T-cell (primary cell): ENCODE measurements around the gene TM2D1. TPM values are rescaled to one million over a fixed set of nuclear protein-coding genes. Genes with fewer than 3 reads are reported as not detected.
A peak's percentile ranks its signal among the peaks of the same experiment; 100 is the strongest.

Experiments used
- ATAC-seq, 4 experiments: fragments of 200-7000 bp in 3 of 4; fragments of 150-1000 bp in 1 of 4; cut with Tn5 transposase; replicated peaks in 1 of 4; 1 replicate in 3 of 4; 2 replicates in 1 of 4; pipeline ENCODE4 v1.10.0; 2021; ENCODE audit warnings: moderate library complexity in 3 of 4, mild to moderate bottlenecking in 2 of 4, moderate number of reproducible peaks in 1 of 4
- CTCF ChIA-PET, 2 donors: fragments of 300-600 bp; sonication (Branson Sonifier 250); formaldehyde crosslinking; loops; one replicate each; lab custom pipeline; 2022; ENCODE audit warnings: antibody characterized with exemption in 2 of 2; lab: Charles Lee
- POLR2A ChIA-PET, 2 donors: fragments of 300-600 bp; sonication (Branson Sonifier 250); formaldehyde crosslinking; loops; one replicate each; lab custom pipeline; 2022; ENCODE audit warnings: antibody characterized with exemption in 2 of 2; lab: Charles Lee
- DNase-seq, 35 experiments: peaks; one replicate each; pipeline versions ENCODE4 v3.0.0 to v3.0.0-alpha.2; 2013 to 2023
- H3K27ac ChIP-seq: one replicate; pipeline ENCODE4 v1.5.1; 2013; ENCODE audit warnings: low read length
- H3K27me3 ChIP-seq, 2 experiments: replicated peaks in 1 of 2; 1 replicate in 1 of 2; 2 replicates in 1 of 2; pipeline versions ENCODE4 v1.6.1 to v1.7.0; 2013; ENCODE audit warnings: low read length in 1 of 2, mixed read lengths in 1 of 2; ENCODE audit not compliant: control insufficient read depth in 2 of 2, insufficient read depth in 2 of 2; ENCODE audit errors: extremely low read depth in 1 of 2
- H3K36me3 ChIP-seq, 2 donors: 1 replicate in 1 of 2; 2 replicates in 1 of 2; pipeline versions ENCODE4 v1.6.1 to v1.7.0; 2013; ENCODE audit warnings: low read length in 1 of 2; ENCODE audit not compliant: control insufficient read depth in 2 of 2, insufficient read depth in 1 of 2; ENCODE audit errors: extremely low read depth in 1 of 2
- H3K4me1 ChIP-seq, 2 experiments: 1 replicate in 1 of 2; 2 replicates in 1 of 2; pipeline versions ENCODE4 v1.6.1 to v1.7.0; 2013; ENCODE audit warnings: low read length in 2 of 2, mixed read lengths in 1 of 2; ENCODE audit not compliant: insufficient read depth in 2 of 2, control insufficient read depth in 1 of 2; ENCODE audit errors: extremely low read depth in 1 of 2
- H3K4me3 ChIP-seq, 2 donors: 1 replicate in 1 of 2; 2 replicates in 1 of 2; pipeline versions ENCODE4 v1.5.1 to v1.7.0; 2013; ENCODE audit warnings: mild to moderate bottlenecking in 2 of 2, low read length in 1 of 2, moderate library complexity in 1 of 2; ENCODE audit not compliant: control insufficient read depth in 1 of 2; ENCODE audit errors: extremely low read depth in 1 of 2
- H3K9me3 ChIP-seq: 2 replicates; pipeline ENCODE4 v1.7.0; 2013
- H3K27ac Mint-ChIP-seq, 2 donors: one replicate each; pipeline ENCODE4 v1.8.0; 2020 to 2021; ENCODE audit warnings: mild to moderate bottlenecking in 2 of 2, mixed read lengths in 2 of 2
- H3K27me3 Mint-ChIP-seq, 2 donors: one replicate each; pipeline ENCODE4 v1.8.0; 2021 to 2022; ENCODE audit warnings: mixed read lengths in 2 of 2
- H3K36me3 Mint-ChIP-seq: one replicate; pipeline ENCODE4 v1.8.0; 2021; ENCODE audit warnings: mixed read lengths
- H3K4me1 Mint-ChIP-seq, 3 donors: one replicate each; pipeline ENCODE4 v1.8.0; 2020 to 2022; ENCODE audit warnings: mixed read lengths in 3 of 3, mild to moderate bottlenecking in 1 of 3
- H3K4me3 Mint-ChIP-seq, 3 donors: one replicate each; pipeline ENCODE4 v1.8.0; 2020 to 2022; ENCODE audit warnings: mild to moderate bottlenecking in 3 of 3, mixed read lengths in 3 of 3, moderate library complexity in 3 of 3
- H3K9me3 Mint-ChIP-seq, 3 donors: one replicate each; pipeline ENCODE4 v1.8.0; 2020 to 2022; ENCODE audit warnings: mixed read lengths in 3 of 3
- WGBS: methylation state at CpG from one replicate; pipeline ENCODE4 v1.1.5; 2013; ENCODE audit warnings: missing lambda C conversion rate; ENCODE audit not compliant: insufficient coverage; 5-methylcytosine and 5-hydroxymethylcytosine counted together
- total RNA-seq, 35 experiments: library from RNA in 6 of 35; stranded (reverse) in 6 of 35; fragments of 120-200 nt in 1 of 35; gene quantifications; one replicate each; pipeline versions ENCODE4 v1.2.1 to v1.2.4 and lab custom pipeline; 2013 to 2026

Gene TM2D1
- total RNA-seq, 5 donors from 2014 or later (not counting 1 experiment from before 2014, with no cell fraction given): 21.1 to 41.7 (median 38.5) TPM

- CTCF ChIA-PET: interaction anchor here in 1 of 2 donors (0.5 to 0.7 kb wide), 2 partner anchors 631 to 794 kb away, joined by 4 to 5 read pairs; no protein-coding TSS in a partner anchor
- Mint-ChIP-seq H3K36me3 (no peaks in the 10 kb centered on the region), H3K27ac (no peak overlapping the region), H3K9me3 (no peaks in the 10 kb centered on the region), H3K27me3 (peaks cover 0 to 2% of the 10 kb centered on the region in 2 donors), H3K4me1 (peaks cover 7 to 14% (median 10%) of the 10 kb centered on the region in 3 donors), H3K4me3 (no peak overlapping the region)
- POLR2A ChIA-PET: no interaction called here
- ATAC-seq: no peak
- Histone ChIP-seq H3K27ac (no peak overlapping the region), H3K4me3 (no peak overlapping the region), H3K4me1 (peaks cover 2 to 6% of the 10 kb centered on the region in 2 experiments), H3K27me3 (peaks cover 0 to 3% of the 10 kb centered on the region in 2 experiments), H3K9me3 (no peaks in the 10 kb centered on the region), H3K36me3 (no peaks in the 10 kb centered on the region)
- 100% methylated on average over 3 of the region's 5 CpGs for WGBS
- no peak for DNase-seq
Measured at GRCh38 chr1:61642475-61643232, 82.3 kb downstream of the TM2D1 start.

DNA sequence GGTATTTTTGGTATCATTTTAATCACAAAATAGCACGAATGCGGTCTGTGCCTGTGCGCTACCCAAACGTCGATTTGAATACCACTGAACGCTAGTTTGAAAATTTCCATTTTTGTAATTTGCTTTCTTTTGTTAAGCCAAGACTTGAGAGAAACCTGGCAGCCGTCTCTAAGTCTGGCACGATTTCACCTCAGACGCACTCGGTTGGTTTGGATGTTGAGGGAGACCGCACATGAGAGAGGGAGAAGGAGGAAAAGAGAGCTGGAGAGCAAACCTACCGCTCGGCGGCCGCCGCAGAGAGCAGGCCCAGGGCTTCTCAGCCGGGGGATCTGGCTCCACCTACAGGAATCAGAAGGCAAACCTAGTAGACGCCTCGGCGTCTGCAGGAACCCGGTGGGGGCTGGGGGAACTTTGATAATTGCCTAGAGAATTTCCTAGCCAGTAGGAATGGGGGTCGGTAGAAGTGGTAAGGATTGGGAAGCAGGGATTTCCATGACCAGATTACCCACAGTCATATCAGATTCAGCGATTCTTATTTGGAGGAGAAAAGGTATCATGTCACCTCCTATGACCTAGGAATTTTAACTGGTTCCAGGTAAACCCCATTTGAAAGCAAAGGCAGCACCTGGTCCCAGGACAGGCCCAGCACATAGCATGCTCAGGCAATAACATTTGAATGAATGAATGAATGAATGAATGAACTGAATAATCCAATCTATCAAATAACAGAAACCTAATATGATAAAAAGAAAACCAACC lies 83.2 kb downstream of the TM2D1 start:
- no peaks in the 10 kb centered on the region for H3K9me3 ChIP-seq
- DNase-seq: peak; percentile 15 to 67 (median 47)
- Mint-ChIP-seq H3K9me3 (no peaks in the 10 kb centered on the region), H3K36me3 (no peaks in the 10 kb centered on the region), H3K4me3 (peak overlapping the region; percentile 58 to 74 (median 58)), H3K4me1 (peaks cover 7 to 14% (median 10%) of the 10 kb centered on the region in 3 donors), H3K27ac (peak overlapping the region; percentile 14 to 65), H3K27me3 (peaks cover 0 to 2% of the 10 kb centered on the region in 2 donors)
- H3K4me1 ChIP-seq: peaks cover 2 to 6% of the 10 kb centered on the region in 2 experiments
- no peak overlapping the region for H3K27ac ChIP-seq
- no peaks in the 10 kb centered on the region for H3K36me3 ChIP-seq
- H3K27me3 ChIP-seq: peaks cover 0 to 3% of the 10 kb centered on the region in 2 experiments
- ATAC-seq: peak; percentile 94 to 98 (median 96)
- WGBS: 12% methylated on average over 16 of the region's 23 CpGs
- ChIA-PET CTCF (no interaction called here), POLR2A (no interaction called here)
- H3K4me3 ChIP-seq: peak overlapping the region; percentile 18 to 52

- H3K27me3 Mint-ChIP-seq: peaks cover 0 to 2% of the 10 kb centered on the region in 2 donors
- ATAC-seq: peak in 2 of 4 experiments; percentile 8 to 29
- peaks cover 7 to 14% (median 10%) of the 10 kb centered on the region in 3 donors for H3K4me1 Mint-ChIP-seq
- ChIA-PET CTCF (interaction anchor here (0.6 kb wide), 2 partner anchors 116 to 595 kb away, joined by 3 read pairs; no protein-coding TSS in a partner anchor), POLR2A (no interaction called here)
- peak overlapping the region in 1 of 2 donors; percentile 14 for H3K27ac Mint-ChIP-seq
- H3K4me3 Mint-ChIP-seq: peak overlapping the region; percentile 58 to 74 (median 58)
- Histone ChIP-seq H3K4me1 (peaks cover 2 to 6% of the 10 kb centered on the region in 2 experiments), H3K36me3 (no peaks in the 10 kb centered on the region), H3K27ac (no peak overlapping the region), H3K9me3 (no peaks in the 10 kb centered on the region), H3K27me3 (peaks cover 0 to 3% of the 10 kb centered on the region in 2 experiments), H3K4me3 (peak overlapping the region; percentile 18 to 52)
- H3K9me3 Mint-ChIP-seq: no peaks in the 10 kb centered on the region
- DNase-seq: no peak
- WGBS: 67% methylated on average over 16 of the region's 22 CpGs
- no peaks in the 10 kb centered on the region for H3K36me3 Mint-ChIP-seq
Measured at GRCh38 chr1:61640531-61641530, 84.1 kb downstream of the TM2D1 start.

DNA sequence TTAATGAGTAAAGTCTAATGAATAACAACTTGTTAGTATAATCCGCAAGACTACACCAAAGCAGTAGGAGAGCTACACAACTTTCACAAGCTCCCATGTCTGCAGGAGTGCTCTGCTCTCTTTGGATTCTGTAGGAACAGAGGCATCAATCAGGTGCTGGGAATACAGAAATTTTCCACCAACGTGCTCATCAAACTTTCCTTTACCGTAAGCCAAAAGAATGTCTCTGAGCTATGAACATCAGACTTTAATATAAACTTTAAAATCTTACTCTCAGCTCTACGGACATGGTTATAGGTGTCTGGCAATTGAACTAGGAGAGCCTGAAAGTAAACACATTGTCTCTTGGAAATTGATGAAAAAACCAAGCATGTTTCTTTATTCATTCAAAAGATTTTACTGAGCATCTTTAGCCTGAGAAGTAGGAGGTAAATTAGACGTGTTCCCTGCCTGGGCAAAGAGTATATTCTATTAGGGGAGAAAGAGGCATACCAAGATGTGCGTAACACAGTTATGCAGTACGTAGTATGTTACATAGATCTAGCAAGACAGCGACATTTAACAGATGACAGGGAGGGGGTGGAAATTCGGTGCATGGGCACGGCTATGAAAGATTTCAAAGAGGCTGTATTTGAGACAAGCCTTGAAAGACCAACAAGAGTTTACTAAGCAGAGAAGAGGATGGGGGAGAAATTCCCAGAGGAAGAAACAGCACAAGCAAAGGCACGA lies 85.2 kb downstream of the TM2D1 start:
- DNase-seq (no peak), ATAC-seq (no peak)
- Mint-ChIP-seq H3K27ac (no peak overlapping the region), H3K27me3 (peaks cover 1 to 2% of the 10 kb centered on the region in 2 donors), H3K4me1 (peaks cover 7 to 14% (median 10%) of the 10 kb centered on the region in 3 donors), H3K9me3 (no peaks in the 10 kb centered on the region), H3K36me3 (no peaks in the 10 kb centered on the region), H3K4me3 (peak overlapping the region in 1 of 3 donors; percentile 22)
- CTCF ChIA-PET: no interaction called here
- Histone ChIP-seq H3K27me3 (peaks cover 0 to 3% of the 10 kb centered on the region in 2 experiments), H3K9me3 (no peaks in the 10 kb centered on the region), H3K4me3 (no peak overlapping the region), H3K4me1 (peaks cover 2 to 6% of the 10 kb centered on the region in 2 experiments), H3K36me3 (no peaks in the 10 kb centered on the region), H3K27ac (no peak overlapping the region)
- POLR2A ChIA-PET: no interaction called here
- 93% methylated on average over 4 of the region's 11 CpGs for WGBS

GRCh38 chr1:61638911-61639605 lies 85.9 kb downstream of the TM2D1 start:
- CTCF ChIA-PET: no interaction called here
- Histone ChIP-seq H3K4me1 (peaks cover 2 to 6% of the 10 kb centered on the region in 2 experiments), H3K9me3 (no peaks in the 10 kb centered on the region), H3K4me3 (no peak overlapping the region), H3K27ac (no peak overlapping the region), H3K27me3 (peaks cover 0 to 3% of the 10 kb centered on the region in 2 experiments), H3K36me3 (no peaks in the 10 kb centered on the region)
- WGBS: 82% methylated on average over 3 of the region's 3 CpGs
- H3K4me1 Mint-ChIP-seq: peaks cover 7 to 14% (median 10%) of the 10 kb centered on the region in 3 donors
- no peak overlapping the region for H3K4me3 Mint-ChIP-seq
- no peaks in the 10 kb centered on the region for H3K9me3 Mint-ChIP-seq
- ATAC-seq: no peak
- POLR2A ChIA-PET: no interaction called here
- peaks cover 4 to 5% of the 10 kb centered on the region in 2 donors for H3K27me3 Mint-ChIP-seq
- H3K27ac Mint-ChIP-seq: no peak overlapping the region
- H3K36me3 Mint-ChIP-seq: no peaks in the 10 kb centered on the region
- no peak for DNase-seq
